Measurements from ENCODE around the gene SDR42E1. TPM values are rescaled to one million over a fixed set of nuclear protein-coding genes. Genes with fewer than 3 reads are reported as not detected.

The SDR42E1 gene
- total RNA-seq, 1 experiment from 2014 or later, result 0.07 TPM

DNA sequence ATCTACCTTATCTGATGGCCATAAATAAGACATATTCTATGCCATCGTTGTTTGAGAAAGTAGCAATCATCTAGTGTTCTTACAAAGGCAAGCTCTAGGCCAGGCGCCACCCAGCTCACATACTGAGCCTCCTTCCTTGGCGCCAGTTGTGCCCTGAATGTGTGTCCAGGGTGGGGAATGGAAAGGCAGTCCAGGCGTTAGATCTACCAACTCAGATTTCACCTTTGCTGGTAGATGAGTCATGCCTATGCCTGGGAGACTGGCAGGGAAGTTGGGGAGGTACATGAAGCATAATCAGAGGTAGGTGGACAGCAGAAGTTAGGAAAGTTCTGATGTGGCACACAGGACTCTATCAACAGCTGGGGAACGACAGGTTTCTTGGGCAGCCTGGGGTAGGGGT, 23.6 kb downstream of the SDR42E1 start:
- Mint-ChIP-seq H3K27ac (no peak overlapping the region), H3K36me3 (no peaks in the 10 kb centered on the region), H3K9me3 (no peaks in the 10 kb centered on the region), H3K4me3 (no peak overlapping the region), H3K27me3 (ENCODE audit: low read depth) (peaks cover under 1% of the 10 kb centered on the region; the same call in 1 of the 2 replicates), H3K4me1 (peaks cover 17% of the 10 kb centered on the region)
- TF ChIP-seq CREB1 (CRISPR knock-in tag; IDR thresholded peaks at IDR 0.05) (no peak), ZNF512 (CRISPR knock-in tag; IDR thresholded peaks at IDR 0.05; ENCODE audit: borderline replicate concordance) (no peak), EMX1 (CRISPR knock-in tag; IDR thresholded peaks at IDR 0.05) (no peak), OVOL2 (CRISPR knock-in tag; IDR thresholded peaks at IDR 0.05; ENCODE audit: borderline replicate concordance) (no peak), ZNF138 (CRISPR knock-in tag; conservative IDR thresholded peaks at IDR 0.05) (no peak), HMGA2 (CRISPR knock-in tag; IDR thresholded peaks at IDR 0.05) (no peak), MYBL2 (CRISPR knock-in tag; IDR thresholded peaks at IDR 0.05) (no peak), ZBTB43 (CRISPR knock-in tag; IDR thresholded peaks at IDR 0.05) (no peak)
- TF ChIP-seq, protein P1, sequence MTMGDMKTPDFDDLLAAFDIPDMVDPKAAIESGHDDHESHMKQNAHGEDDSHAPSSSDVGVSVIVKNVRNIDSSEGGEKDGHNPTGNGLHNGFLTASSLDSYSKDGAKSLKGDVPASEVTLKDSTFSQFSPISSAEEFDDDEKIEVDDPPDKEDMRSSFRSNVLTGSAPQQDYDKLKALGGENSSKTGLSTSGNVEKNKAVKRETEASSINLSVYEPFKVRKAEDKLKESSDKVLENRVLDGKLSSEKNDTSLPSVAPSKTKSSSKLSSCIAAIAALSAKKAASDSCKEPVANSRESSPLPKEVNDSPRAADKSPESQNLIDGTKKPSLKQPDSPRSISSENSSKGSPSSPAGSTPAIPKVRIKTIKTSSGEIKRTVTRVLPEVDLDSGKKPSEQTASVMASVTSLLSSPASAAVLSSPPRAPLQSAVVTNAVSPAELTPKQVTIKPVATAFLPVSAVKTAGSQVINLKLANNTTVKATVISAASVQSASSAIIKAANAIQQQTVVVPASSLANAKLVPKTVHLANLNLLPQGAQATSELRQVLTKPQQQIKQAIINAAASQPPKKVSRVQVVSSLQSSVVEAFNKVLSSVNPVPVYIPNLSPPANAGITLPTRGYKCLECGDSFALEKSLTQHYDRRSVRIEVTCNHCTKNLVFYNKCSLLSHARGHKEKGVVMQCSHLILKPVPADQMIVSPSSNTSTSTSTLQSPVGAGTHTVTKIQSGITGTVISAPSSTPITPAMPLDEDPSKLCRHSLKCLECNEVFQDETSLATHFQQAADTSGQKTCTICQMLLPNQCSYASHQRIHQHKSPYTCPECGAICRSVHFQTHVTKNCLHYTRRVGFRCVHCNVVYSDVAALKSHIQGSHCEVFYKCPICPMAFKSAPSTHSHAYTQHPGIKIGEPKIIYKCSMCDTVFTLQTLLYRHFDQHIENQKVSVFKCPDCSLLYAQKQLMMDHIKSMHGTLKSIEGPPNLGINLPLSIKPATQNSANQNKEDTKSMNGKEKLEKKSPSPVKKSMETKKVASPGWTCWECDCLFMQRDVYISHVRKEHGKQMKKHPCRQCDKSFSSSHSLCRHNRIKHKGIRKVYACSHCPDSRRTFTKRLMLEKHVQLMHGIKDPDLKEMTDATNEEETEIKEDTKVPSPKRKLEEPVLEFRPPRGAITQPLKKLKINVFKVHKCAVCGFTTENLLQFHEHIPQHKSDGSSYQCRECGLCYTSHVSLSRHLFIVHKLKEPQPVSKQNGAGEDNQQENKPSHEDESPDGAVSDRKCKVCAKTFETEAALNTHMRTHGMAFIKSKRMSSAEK (CRISPR knock-in tag; IDR thresholded peaks at IDR 0.05; ENCODE audit: borderline replicate concordance), result no peak
- TF ChIP-seq, protein P2, sequence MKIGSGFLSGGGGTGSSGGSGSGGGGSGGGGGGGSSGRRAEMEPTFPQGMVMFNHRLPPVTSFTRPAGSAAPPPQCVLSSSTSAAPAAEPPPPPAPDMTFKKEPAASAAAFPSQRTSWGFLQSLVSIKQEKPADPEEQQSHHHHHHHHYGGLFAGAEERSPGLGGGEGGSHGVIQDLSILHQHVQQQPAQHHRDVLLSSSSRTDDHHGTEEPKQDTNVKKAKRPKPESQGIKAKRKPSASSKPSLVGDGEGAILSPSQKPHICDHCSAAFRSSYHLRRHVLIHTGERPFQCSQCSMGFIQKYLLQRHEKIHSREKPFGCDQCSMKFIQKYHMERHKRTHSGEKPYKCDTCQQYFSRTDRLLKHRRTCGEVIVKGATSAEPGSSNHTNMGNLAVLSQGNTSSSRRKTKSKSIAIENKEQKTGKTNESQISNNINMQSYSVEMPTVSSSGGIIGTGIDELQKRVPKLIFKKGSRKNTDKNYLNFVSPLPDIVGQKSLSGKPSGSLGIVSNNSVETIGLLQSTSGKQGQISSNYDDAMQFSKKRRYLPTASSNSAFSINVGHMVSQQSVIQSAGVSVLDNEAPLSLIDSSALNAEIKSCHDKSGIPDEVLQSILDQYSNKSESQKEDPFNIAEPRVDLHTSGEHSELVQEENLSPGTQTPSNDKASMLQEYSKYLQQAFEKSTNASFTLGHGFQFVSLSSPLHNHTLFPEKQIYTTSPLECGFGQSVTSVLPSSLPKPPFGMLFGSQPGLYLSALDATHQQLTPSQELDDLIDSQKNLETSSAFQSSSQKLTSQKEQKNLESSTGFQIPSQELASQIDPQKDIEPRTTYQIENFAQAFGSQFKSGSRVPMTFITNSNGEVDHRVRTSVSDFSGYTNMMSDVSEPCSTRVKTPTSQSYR (CRISPR knock-in tag; IDR thresholded peaks at IDR 0.05), result no peak
- TF ChIP-seq, protein P3, sequence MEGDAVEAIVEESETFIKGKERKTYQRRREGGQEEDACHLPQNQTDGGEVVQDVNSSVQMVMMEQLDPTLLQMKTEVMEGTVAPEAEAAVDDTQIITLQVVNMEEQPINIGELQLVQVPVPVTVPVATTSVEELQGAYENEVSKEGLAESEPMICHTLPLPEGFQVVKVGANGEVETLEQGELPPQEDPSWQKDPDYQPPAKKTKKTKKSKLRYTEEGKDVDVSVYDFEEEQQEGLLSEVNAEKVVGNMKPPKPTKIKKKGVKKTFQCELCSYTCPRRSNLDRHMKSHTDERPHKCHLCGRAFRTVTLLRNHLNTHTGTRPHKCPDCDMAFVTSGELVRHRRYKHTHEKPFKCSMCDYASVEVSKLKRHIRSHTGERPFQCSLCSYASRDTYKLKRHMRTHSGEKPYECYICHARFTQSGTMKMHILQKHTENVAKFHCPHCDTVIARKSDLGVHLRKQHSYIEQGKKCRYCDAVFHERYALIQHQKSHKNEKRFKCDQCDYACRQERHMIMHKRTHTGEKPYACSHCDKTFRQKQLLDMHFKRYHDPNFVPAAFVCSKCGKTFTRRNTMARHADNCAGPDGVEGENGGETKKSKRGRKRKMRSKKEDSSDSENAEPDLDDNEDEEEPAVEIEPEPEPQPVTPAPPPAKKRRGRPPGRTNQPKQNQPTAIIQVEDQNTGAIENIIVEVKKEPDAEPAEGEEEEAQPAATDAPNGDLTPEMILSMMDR (IDR thresholded peaks at IDR 0.05), result no peak
- no peak for DNase-seq (ENCODE audit: low spot score)
- no peak for ATAC-seq
- POLR2A ChIA-PET, result no interaction called here
- CTCF ChIA-PET, result interaction anchor here (1.2 to 1.6 kb wide), 3 partner anchors 9 to 48 kb away, joined by 4 to 6 read pairs (median 5); no protein-coding TSS in a partner anchor

- Mint-ChIP-seq H3K4me1 (peaks cover 14% of the 10 kb centered on the region), H3K4me3 (no peak overlapping the region), H3K27ac (no peak overlapping the region), H3K36me3 (no peaks in the 10 kb centered on the region), H3K9me3 (no peaks in the 10 kb centered on the region), H3K27me3 (ENCODE audit: low read depth) (peaks cover 4% of the 10 kb centered on the region; the same call in 1 of the 2 replicates)
- CTCF ChIA-PET, result interaction anchor here (1.2 to 1.6 kb wide), 3 partner anchors 10 to 47 kb away, joined by 4 to 6 read pairs (median 5); no protein-coding TSS in a partner anchor
- DNase-seq (ENCODE audit: low spot score) (no peak), ATAC-seq (no peak)
- TF ChIP-seq TEAD1 (CRISPR knock-in tag; IDR thresholded peaks at IDR 0.05) (no peak), IRF2 (CRISPR knock-in tag; IDR thresholded peaks at IDR 0.05; ENCODE audit: borderline replicate concordance, low read depth) (no peak)
- POLR2A ChIA-PET, result no interaction called here
Measured at GRCh38 chr16:81987121-81987520, 24.1 kb downstream of the SDR42E1 start.
